GM19023 (cell line): ENCODE data around the gene PROSER3.

Source experiments
- ATAC-seq: cut with Tn5 transposase; IDR thresholded peaks from one replicate; pipeline ENCODE4 v1.9.1; 2021; ENCODE audit warnings: mild to moderate bottlenecking, moderate library complexity; ENCODE audit not compliant: unreplicated experiment

Gene PROSER3

DNA sequence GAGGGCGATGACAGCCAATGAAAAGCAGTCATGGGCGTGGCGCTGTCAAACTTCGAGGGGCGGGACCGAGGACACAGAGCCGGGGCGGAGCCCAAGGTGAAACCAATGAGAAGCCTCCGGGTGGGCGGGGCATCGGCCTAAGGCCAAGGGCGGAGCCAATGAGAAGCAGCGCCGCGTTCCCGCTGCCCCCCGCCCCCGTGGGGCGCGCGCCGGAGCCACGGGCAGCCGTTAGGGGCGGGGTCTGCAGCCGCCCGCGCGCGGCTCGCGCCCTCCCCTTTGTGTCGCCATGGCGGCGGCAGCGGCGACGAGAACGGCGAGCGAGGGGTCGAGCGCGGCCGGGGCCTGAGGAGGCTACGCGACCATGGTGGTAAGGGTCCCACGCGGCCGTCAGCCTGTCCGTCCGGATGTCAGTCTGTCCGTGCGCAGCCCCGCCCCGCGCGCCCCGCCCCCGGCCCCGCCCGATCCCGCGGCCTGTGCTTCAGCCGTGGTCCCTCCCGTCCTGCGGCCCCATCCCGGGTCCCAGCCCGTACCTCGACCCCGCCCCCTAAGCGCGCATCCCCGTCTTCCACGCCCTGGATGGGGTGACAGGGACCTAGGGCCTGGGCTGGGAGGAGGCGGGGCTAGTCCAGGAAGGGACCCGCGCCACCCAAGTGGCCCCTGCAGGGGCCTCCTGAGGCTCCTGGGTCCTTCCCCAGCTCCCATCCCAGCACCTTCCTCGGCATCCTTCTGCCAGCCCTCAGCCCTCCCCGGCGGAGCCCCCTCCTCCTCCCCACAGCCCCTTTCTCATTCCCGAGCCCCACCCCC is 17.5 kb downstream of the PROSER3 start, which contains the start of gene ARHGAP33:
Gene ARHGAP33 (plus strand): TSS at position 267 of the 804 bp plus-strand sequence. CDS start 95 bp downstream, at position 362.
- ATAC-seq = peak; percentile 92

GRCh38 chr19:35776102-35776788 is 18.3 kb downstream of the PROSER3 start:
- no peak for ATAC-seq

- ATAC-seq = no peak
Measured at GRCh38 chr19:35777086-35777841, 19.3 kb downstream of the PROSER3 start.

GRCh38 chr19:35777961-35778360 is 20.0 kb downstream of the PROSER3 start:
- ATAC-seq = no peak

GRCh38 chr19:35779033-35779432 is 21.1 kb downstream of the PROSER3 start:
- no peak for ATAC-seq

- ATAC-seq = no peak
Measured at GRCh38 chr19:35780058-35780457, 22.1 kb downstream of the PROSER3 start.

GRCh38 chr19:35780717-35781116 is 22.7 kb downstream of the PROSER3 start:
- no peak for ATAC-seq

DNA sequence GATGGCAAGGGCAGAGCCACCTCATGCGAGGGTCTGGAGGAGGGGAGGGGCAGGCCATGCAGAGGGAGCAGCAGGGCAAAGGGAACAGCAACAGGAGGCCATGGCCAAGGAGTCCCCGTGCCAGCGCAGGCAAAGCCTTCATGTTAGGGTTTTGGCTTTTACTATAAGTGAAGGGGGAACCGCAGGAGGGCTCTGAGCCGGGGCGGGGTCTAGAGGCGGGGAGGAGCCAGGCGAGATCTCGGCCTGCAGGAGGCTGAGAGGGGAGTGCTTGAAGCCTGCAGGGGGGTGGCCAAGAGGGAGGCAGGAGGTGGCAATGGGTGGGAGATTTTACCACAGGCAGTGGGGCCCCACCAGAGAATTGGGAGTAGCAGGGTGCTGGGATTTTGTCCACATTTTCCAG is 23.7 kb downstream of the PROSER3 start:
- ATAC-seq = no peak

- ATAC-seq = no peak
Measured at GRCh38 chr19:35782589-35782988, 24.6 kb downstream of the PROSER3 start.

DNA sequence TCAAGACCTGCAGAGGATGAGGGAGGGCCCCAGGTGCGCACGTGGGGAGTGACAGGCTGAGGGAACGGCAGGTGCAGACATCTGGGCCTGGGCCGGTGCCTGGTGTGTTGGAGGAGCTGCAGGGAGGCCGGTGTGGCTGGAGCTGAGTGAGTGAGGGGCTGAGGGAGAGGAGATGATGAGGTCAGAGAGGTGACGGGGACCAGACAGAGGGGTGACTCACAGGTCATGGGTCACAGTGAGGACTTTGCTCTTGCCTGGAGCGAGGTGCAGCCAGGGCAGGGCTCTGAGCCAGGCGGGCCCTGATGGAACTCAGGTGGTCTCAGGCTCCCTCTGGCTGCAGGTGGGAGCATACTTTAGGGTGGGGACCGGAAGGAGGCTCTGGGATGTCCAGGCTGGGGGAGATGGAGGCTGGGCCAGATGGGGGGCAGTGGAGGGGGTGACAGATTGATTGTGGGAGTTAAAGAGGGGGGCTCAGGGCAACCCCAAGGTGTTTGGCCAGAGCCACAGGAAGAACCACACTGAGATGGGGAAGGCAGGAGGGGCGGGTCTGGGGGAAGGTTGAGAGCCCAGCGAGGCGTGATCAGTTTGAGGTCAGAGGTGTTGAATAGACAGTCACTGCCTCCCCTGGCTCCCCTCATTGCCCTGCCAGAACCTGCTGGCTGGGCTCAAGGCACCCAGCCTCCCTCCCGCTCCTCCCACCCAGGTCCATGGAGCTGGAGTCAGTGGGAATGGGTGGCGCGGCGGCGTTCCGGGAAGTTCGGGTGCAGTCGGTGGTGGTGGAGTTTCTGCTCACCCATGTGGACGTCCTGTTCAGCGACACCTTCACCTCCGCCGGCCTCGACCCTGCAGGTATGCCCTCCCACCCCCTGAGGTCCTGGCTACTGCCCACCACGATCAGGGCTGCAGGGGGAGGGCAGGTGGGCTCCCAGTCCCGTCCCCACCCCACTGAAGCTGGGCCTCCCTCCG is 25.8 kb downstream of the PROSER3 start:
- ATAC-seq = no peak

DNA sequence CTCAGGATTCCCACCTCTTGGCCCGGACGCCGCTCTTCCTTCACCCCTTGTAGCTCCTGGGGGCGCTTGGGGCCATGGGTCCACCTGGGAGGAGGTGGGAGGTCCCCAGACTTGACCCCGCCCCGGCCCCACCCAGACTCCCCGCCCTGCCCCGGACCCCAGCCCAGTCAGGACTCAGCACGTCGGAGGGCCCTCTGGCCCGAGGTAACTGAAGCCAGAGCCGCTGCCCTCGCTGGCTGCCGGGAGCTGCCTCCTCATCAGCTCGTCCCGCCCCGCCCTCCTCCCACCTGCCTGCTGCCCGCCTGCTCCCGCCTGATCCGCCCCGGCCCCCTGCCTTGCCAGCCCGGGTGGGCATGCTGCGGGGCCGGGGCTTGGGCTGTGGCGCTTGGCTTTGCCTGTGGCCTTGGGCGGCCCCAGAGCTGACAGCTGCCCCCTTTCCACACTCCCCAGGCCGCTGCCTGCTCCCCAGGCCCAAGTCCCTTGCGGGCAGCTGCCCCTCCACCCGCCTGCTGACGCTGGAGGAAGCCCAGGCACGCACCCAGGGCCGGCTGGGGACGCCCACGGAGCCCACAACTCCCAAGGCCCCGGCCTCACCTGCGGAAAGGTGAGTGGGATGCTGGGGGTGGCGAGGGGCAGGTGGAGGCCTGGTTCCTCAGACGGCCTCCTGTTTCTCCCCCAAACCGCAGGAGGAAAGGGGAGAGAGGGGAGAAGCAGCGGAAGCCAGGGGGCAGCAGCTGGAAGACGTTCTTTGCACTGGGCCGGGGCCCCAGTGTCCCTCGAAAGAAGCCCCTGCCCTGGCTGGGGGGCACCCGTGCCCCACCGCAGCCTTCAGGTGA is 26.7 kb downstream of the PROSER3 start:
- ATAC-seq = no peak

GRCh38 chr19:35785339-35785627 is 27.3 kb downstream of the PROSER3 start:
- ATAC-seq = no peak

- ATAC-seq = no peak
Measured at GRCh38 chr19:35786299-35787160, 28.6 kb downstream of the PROSER3 start.

DNA sequence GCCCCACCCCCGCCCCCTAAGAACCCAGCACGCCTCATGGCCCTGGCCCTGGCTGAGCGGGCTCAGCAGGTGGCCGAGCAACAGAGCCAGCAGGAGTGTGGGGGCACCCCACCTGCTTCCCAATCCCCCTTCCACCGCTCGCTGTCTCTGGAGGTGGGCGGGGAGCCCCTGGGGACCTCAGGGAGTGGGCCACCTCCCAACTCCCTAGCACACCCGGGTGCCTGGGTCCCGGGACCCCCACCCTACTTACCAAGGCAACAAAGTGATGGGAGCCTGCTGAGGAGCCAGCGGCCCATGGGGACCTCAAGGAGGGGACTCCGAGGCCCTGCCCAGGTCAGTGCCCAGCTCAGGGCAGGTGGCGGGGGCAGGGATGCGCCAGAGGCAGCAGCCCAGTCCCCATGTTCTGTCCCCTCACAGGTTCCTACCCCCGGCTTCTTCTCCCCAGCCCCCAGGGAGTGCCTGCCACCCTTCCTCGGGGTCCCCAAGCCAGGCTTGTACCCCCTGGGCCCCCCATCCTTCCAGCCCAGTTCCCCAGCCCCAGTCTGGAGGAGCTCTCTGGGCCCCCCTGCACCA is 29.3 kb downstream of the PROSER3 start:
- ATAC-seq = no peak

- no peak for ATAC-seq
Measured at GRCh38 chr19:35788205-35788960, 30.4 kb downstream of the PROSER3 start.

DNA sequence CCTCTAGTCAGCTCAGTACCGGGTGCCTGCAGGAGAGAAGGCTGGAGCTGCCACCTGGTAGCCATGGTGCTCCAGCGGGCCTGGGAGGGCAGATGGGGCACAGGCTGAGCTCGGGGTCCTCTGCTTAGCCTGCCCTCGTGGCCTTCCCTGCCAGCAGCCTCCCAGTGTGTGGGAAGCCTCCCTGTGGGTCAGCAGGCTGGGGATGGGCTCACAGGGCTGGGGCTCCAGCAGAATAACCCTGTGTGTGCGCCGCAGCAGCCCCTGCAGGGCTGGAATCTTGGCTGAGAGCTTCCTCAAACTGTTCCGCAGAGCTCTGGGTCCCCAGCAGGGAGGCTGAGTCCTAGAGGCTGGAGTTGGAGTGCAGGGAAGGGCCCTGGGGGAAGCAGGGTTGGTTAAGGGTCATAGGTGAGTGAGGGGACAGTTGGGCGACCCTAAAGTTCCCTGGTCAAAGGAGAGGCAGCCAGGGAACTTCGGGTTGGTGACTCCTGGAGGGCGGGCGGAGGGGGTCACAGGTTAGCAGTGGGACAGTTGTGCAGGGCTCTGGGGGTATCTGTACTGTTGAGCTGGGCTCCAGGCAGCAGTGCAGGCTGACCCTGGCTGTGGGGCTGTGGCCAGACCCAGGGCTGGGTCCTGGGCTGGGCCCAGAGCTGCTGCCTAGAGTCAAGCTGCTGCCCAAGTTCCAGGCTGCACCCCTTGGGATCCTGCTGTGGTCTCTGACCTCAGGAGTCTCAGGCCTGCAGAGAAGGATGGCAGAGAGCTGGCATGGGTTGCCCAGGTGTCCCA is 31.4 kb downstream of the PROSER3 start:
- no peak for ATAC-seq
